Measurements from ENCODE around the gene CDIPT. TPM values are rescaled to one million over a fixed set of nuclear protein-coding genes. Genes with fewer than 3 reads are reported as not detected.

Gene CDIPT
- total and polyA plus RNA-seq, 2 of the 13 experiments (the other 11 are each of a cell fraction or from before 2014, with no cell fraction given) = 54.9 to 97.5 TPM

DNA sequence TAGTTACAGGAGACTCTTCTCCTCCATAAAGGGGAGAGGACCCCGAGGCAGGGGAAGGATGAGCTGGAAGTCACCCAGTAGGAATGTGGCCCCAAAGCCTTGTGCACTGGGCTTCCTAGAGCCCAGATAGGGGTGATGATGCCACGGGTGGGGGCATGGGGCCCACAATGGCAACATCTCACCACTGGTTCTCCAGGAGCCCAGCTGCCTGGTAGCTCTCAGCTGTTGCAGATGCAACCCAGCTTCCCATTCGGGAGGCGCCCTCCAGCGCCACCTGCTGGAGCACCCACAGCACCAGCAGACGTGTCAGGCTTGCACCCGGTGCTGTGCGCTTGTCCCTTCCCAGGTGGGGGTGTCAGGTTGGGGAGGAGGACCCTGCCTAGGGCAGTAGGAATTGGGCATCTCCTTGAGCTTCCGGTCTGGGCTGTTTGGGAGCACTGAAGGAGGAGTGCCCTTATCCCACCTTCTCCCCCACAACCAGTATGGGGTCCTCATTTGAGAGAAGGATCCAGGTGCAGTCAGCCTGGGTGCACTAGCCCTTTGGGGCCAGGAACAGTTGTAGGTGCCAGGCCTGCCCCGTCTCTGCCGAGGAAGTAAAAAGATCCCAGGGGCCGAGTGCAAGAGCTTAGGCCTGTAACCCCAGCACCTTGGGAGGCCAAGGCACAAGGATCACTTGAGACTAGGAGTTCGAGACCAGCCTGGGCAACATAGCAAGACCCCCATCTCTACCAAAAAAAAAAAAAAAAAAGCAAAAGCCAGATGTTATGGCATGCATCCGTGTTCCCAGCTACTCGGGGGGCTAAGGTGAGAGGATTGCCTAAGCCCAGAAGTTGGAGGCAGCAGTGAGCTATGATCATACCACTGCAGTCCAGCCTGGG is 14.4 kb downstream of the CDIPT start (continued):
- TF ChIP-seq, protein P1, sequence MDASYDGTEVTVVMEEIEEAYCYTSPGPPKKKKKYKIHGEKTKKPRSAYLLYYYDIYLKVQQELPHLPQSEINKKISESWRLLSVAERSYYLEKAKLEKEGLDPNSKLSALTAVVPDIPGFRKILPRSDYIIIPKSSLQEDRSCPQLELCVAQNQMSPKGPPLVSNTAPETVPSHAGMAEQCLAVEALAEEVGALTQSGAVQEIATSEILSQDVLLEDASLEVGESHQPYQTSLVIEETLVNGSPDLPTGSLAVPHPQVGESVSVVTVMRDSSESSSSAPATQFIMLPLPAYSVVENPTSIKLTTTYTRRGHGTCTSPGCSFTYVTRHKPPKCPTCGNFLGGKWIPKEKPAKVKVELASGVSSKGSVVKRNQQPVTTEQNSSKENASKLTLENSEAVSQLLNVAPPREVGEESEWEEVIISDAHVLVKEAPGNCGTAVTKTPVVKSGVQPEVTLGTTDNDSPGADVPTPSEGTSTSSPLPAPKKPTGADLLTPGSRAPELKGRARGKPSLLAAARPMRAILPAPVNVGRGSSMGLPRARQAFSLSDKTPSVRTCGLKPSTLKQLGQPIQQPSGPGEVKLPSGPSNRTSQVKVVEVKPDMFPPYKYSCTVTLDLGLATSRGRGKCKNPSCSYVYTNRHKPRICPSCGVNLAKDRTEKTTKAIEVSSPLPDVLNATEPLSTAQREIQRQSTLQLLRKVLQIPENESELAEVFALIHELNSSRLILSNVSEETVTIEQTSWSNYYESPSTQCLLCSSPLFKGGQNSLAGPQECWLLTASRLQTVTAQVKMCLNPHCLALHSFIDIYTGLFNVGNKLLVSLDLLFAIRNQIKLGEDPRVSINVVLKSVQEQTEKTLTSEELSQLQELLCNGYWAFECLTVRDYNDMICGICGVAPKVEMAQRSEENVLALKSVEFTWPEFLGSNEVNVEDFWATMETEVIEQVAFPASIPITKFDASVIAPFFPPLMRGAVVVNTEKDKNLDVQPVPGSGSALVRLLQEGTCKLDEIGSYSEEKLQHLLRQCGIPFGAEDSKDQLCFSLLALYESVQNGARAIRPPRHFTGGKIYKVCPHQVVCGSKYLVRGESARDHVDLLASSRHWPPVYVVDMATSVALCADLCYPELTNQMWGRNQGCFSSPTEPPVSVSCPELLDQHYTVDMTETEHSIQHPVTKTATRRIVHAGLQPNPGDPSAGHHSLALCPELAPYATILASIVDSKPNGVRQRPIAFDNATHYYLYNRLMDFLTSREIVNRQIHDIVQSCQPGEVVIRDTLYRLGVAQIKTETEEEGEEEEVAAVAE (CRISPR knock-in tag; IDR thresholded peaks at IDR 0.05; ENCODE audit: borderline replicate concordance) = no peak
- no peak for TF ChIP-seq ZNF432 (CRISPR knock-in tag; IDR thresholded peaks at IDR 0.05; ENCODE audit: borderline replicate concordance)
- no peak for TF ChIP-seq ZNF773 (CRISPR knock-in tag; IDR thresholded peaks at IDR 0.05; ENCODE audit: borderline replicate concordance)
- no peak for TF ChIP-seq ZNF672 (CRISPR knock-in tag; IDR thresholded peaks at IDR 0.05)
- peak; percentile 77 for TF ChIP-seq ZNF883 (CRISPR knock-in tag; IDR thresholded peaks at IDR 0.05; ENCODE audit: not compliant biosample characterization)
- TF ChIP-seq SIX1 (CRISPR knock-in tag; IDR thresholded peaks at IDR 0.05; ENCODE audit: borderline replicate concordance) = no peak
- peak; percentile 62; the same call in 1 of the 2 replicates for TF ChIP-seq MTA1 (CRISPR knock-in tag; IDR thresholded peaks at IDR 0.05; ENCODE audit: borderline replicate concordance)
- no peak for TF ChIP-seq SUZ12 (IDR thresholded peaks at IDR 0.05; ENCODE audit: low read depth, low read length)
- TF ChIP-seq RXRA (CRISPR knock-in tag; IDR thresholded peaks at IDR 0.05) = peak; percentile 41; the same call in 1 of the 2 replicates
- no peak for TF ChIP-seq FIP1L1 (IDR thresholded peaks at IDR 0.05; ENCODE audit: borderline replicate concordance, insufficient read depth, low read depth, low read length)
- no peak for TF ChIP-seq ZNF292 (CRISPR knock-in tag; IDR thresholded peaks at IDR 0.05; ENCODE audit: borderline replicate concordance, low read depth)
- 0 out of 2 replicates have a peak, but pooled peaks have one; percentile 46 for TF ChIP-seq CBFB (CRISPR knock-in tag; IDR thresholded peaks at IDR 0.05)
- peak; percentile 71; the same call in 1 of the 2 replicates for TF ChIP-seq ZBTB4 (CRISPR knock-in tag; IDR thresholded peaks at IDR 0.05; ENCODE audit: borderline replicate concordance)
- TF ChIP-seq, protein P2, sequence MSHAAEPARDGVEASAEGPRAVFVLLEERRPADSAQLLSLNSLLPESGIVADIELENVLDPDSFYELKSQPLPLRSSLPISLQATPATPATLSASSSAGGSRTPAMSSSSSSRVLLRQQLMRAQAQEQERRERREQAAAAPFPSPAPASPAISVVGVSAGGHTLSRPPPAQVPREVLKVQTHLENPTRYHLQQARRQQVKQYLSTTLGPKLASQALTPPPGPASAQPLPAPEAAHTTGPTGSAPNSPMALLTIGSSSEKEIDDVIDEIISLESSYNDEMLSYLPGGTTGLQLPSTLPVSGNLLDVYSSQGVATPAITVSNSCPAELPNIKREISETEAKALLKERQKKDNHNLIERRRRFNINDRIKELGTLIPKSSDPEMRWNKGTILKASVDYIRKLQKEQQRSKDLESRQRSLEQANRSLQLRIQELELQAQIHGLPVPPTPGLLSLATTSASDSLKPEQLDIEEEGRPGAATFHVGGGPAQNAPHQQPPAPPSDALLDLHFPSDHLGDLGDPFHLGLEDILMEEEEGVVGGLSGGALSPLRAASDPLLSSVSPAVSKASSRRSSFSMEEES (CRISPR knock-in tag; IDR thresholded peaks at IDR 0.05) = no peak
- peak; percentile 61 for TF ChIP-seq ZNF574 (CRISPR knock-in tag; IDR thresholded peaks at IDR 0.05)
